D721Med (cell line): ENCODE results near the gene GLB1L3.
A peak's percentile ranks its signal among the peaks of the same experiment; 100 is the strongest.
"Not testable (repeated sequence)": the region's sequence is repeated elsewhere in the genome, so short reads cannot be mapped to it uniquely, and the experiment has no call there.

Source experiments
- DNase-seq: peaks from one replicate; pipeline ENCODE4 v3.0.0; 2011; ENCODE audit warnings: low spot score; ENCODE audit not compliant: insufficient read length
- FAIRE-seq: peaks from 2 replicates; lab custom pipeline; 2011; peaks lifted over from hg19 to GRCh38; lab: Jason Lieb, UNC
- CTCF ChIP-seq: IDR thresholded peaks from 2 replicates; pipeline ENCODE4 v1.5.1; 2012; ENCODE audit warnings: mild to moderate bottlenecking, control low read depth; ENCODE audit not compliant: insufficient read depth; ENCODE audit errors: missing control alignments

The GLB1L3 gene

GRCh38 chr11:134250675-134251074 lies 25.5 kb upstream of the GLB1L3 start:
- no peak for DNase-seq
- TF ChIP-seq CTCF = no peak
- FAIRE-seq = no peak

- no peak for TF ChIP-seq CTCF
- no peak for FAIRE-seq
- DNase-seq = no peak
Measured at GRCh38 chr11:134252346-134253187, 23.6 kb upstream of the GLB1L3 start.

- TF ChIP-seq CTCF = no peak
- FAIRE-seq (no peak), DNase-seq (peak; percentile 81)
Measured at GRCh38 chr11:134253188-134253993, 22.8 kb upstream of the GLB1L3 start, which contains the start of the genes ACAD8 and THYN1. ACAD8 (plus strand) TSS chr11:134253568; CDS start chr11:134253601, 33 bp downstream. THYN1 (minus strand) TSS chr11:134253352; CDS start chr11:134252882, 470 bp downstream.

GRCh38 chr11:134254433-134255183 lies 21.6 kb upstream of the GLB1L3 start:
- DNase-seq (no peak), FAIRE-seq (no peak)
- no peak for TF ChIP-seq CTCF

GRCh38 chr11:134255184-134255561 lies 21.0 kb upstream of the GLB1L3 start:
- not testable (repeated sequence) for DNase-seq, FAIRE-seq

GRCh38 chr11:134257101-134257500 lies 19.1 kb upstream of the GLB1L3 start:
- no peak for TF ChIP-seq CTCF
- FAIRE-seq (no peak), DNase-seq (no peak)

- no peak for DNase-seq
- no peak for TF ChIP-seq CTCF
- FAIRE-seq = no peak
Measured at GRCh38 chr11:134258577-134258976, 17.6 kb upstream of the GLB1L3 start.
